GM21526 (cell line): ENCODE results near the gene LDLRAD3.

Experiments
- ATAC-seq: cut with Tn5 transposase; IDR thresholded peaks from one replicate; pipeline ENCODE4 v1.9.1; 2021; ENCODE audit warnings: moderate library complexity; ENCODE audit not compliant: unreplicated experiment, low FRiP score

Gene LDLRAD3

DNA sequence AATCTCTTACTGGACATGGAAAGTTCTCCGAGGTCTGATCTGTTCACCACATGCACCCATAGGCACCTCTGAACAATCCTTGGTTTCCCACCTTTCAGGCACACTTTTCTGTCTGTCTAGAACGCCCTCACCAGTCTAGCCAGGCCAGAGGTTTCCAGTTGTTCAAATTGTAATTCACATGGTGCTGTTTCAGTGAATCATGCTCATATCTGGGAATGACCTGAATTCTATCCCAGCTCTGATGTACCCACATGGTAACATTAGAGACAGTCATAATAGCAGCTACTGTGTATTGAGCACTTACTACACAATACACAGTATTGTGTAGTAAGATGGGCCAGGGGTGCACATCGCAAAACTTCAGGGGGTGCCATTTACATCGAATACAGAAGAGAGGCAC is 207.1 kb downstream of the LDLRAD3 start:
- ATAC-seq: no peak

DNA sequence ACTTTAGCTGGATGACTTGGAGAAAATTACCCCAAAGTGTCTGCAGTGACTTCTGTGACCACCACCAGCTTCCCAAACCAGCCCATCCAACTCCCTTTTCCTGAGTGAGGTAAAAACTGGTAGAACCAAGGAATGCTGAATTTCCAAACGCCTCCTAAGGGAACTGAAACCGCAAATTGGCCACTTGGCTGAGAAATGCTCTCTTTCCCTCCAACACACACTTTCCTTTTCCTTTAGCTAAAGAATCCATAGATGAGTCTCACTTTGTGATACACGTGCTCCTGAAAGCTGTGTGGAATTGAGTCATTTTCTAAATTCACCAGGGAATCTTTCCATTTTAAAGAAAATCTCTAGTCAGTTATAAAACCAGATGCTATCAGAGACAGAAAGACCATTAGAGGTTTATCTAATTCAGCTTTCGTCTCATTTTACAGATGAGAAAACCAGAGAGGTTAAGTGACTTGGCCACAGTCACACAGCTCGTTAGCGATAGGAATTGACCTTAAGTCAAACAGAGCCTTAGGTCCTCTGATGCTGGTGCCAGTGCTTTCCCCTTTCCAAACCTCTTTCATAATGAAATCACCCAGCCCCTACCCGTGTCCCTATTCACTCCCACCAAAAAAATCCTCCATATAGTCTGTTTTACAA is 208.2 kb downstream of the LDLRAD3 start:
- no peak for ATAC-seq

DNA sequence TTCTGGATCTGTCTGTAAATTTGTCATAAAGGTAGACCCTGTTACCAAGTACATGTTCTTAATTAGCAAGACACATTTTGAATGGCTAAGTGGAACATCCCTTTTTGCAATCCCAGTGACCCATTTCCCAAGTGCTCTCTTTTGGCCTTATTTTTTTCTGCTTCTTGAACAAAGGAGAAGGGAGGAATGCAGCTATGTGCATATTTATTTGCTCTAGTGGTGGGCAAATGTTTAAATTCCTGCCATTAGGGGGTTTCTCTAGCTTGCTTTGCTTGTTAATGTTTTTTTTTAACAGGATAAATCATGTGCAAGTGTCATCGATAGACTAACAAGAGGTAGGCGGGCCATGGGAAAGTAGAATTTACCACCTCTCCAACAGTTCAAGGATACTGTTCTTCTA is 209.7 kb downstream of the LDLRAD3 start:
- ATAC-seq: no peak

DNA sequence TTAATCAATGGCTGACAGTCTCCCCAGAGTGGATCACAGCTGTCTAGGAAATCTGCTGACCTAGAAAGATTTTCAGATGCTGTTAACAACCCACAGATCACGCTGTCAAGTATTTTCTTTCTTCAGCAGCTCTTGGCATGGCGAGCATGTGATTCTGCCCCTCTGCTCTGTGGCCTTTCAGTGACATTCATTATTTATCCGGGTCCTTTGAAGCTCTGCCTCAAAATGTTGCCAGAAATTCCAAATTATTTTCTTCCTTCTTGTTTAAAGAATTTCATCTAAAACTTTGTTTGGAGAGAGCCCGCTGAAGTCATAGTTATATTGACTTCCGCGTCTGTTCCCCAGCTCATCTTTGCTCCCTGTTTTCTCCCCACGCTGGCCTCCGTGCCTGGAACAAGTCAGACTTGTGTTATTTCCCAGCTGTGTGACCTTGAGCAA is 211.3 kb downstream of the LDLRAD3 start:
- ATAC-seq: no peak

DNA sequence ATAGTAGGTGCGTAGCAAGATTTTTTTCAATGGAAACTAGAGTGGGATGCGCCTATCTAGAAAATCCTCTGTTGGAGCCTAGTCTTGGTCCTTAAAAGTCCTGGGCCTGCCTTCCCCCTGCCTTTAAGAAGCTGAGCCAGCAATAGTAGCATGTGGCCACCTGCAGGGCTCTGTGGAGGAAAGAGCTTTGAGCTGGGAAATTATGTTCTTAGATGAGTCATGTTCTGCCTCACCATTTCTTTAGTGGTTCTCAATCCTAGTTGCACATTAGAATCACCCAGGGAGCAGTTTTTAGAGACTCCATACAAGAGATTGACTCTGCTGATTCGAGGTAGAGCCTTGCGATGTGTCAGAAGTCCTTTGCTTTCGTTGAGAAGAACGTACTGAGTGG is 211.9 kb downstream of the LDLRAD3 start:
- ATAC-seq: no peak

DNA sequence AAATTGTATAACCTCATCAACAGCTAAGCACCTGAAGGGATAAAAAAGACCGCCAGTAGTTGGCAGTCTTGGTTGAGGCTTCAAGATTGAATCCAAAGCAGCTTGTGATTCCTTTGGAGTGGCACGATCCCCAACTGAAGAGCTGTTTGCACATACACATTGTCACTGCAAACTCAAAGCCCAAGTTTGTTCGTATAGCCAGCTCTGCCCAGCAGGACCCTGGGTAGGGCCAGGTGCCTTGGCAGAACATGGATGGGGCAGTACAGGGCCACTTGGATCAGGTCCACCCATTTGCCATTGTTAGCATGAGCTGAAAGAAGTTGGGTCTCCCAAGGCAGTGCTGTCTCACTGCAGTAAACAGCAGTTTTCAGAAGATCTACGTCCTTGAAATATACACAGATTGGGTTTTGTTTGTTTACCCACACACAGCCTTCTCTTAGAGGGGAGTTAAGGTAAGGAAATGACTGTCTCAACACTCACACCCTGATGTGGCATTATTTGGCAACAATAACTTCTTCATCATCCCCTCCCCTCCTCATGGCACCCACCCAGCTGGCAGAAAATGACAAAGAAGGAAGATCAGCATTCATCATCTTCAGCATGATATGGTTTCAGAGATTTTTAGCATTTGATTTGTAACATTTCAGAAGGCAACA is 212.4 kb downstream of the LDLRAD3 start:
- ATAC-seq: no peak

DNA sequence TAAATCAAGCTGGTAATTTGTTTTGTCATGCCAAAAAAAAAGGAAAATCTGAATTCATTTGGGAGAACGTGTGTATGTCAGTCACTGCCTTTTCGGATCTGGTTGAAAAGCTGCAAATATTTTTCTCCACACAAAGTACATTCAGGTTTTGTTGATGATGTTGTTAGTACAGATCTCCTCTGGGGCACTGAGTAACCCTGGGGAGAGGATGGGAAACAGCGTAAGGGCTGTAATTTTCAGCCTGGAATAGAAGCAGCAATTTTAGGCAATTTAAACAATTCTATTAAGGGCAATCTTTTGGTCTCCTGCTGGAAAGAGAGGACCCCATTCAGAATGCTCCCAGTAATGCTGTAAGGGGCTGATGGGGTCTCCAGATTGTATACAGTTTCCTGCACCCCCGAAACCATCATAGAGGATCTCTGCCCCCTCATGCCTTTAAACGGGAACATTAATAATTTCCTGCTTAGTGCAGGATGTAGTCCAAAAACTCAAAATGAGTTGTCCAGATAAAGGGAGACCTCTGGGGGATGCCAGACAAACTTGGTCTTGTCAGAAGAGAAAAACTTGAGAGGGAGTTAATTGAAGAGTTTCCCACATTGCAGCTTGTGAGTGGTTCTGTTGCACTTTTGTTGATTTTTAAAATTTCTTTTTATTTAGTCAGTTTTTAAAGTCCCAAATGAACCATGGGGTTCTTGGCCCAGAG is 213.1 kb downstream of the LDLRAD3 start:
- no peak for ATAC-seq

DNA sequence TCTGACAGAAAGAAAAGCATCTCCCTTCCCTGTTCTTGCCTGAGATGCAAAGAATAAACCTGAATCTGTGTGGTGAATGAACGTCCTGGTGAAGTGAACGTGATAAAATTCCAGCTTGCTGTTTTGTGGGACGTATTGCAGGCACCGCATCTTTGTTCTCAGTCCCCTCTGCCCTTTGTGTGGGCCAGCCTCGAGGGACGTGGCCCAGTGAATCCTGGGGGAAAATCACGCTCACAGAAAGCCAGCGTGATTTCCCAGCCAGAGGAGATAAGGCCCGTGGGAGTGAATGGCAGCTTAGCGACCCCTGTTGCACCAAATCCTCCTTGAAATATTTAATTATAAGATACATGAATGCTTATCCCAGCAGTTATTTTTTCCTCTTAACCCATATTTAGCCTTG is 216.2 kb downstream of the LDLRAD3 start:
- ATAC-seq: no peak

DNA sequence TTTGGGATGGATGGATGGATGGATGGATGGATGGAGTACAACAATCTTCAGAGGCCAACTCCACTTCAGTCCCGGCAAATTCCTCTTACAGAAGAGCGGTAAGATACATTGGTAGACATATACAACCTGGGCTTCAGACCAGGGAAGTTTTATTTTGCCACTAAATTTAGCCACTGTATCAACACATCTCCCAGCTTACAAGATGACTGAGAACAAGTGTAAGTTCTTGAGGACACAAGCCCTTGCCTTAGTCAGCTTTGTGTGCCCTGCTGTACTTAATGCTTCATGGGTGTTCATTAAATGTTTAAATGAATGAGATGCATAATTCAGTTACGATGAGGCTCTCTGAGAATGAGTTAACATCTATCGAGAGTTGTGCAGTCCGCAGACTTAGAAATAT is 217.7 kb downstream of the LDLRAD3 start:
- ATAC-seq: no peak

DNA sequence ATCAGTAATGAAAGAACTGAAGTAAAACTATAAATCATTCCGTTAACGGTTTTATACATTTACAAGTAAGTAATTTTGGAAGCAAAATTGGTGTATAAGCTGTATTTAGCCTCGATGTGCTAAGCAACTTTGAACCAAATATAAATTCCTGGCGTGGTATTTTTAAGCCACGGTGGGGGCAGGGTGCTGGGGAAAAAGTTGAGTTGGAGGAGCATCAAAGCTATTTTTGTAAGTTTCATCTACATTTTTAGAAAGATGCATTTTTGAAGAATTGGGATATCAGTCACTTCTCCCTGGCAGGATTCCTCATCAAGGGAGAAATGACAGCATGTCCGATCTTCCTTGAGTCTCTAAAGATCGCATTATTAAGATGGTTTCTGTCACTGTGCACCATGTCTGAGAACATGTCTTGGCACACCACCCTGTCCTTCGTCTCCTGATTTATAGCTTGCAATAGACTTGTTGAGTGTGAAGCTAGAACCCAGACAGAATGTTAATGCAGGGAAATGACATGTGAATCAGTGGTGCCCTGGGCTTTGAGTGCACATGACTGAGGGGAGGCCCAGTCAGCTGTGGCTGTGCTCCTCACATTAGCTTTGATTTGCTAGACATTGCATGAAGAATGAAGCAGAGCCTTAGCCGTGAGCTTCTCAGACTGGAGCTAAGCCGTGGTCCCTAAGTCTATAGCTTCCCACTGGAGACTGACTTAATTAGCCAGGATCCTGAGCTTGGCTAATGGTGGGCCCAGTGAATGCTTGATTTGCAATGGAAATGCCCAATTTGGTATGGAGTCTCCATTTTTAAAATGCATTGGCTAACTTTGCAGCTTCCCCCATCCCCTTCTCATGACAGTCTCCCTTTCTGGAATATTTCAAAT is 218.4 kb downstream of the LDLRAD3 start:
- ATAC-seq: no peak

DNA sequence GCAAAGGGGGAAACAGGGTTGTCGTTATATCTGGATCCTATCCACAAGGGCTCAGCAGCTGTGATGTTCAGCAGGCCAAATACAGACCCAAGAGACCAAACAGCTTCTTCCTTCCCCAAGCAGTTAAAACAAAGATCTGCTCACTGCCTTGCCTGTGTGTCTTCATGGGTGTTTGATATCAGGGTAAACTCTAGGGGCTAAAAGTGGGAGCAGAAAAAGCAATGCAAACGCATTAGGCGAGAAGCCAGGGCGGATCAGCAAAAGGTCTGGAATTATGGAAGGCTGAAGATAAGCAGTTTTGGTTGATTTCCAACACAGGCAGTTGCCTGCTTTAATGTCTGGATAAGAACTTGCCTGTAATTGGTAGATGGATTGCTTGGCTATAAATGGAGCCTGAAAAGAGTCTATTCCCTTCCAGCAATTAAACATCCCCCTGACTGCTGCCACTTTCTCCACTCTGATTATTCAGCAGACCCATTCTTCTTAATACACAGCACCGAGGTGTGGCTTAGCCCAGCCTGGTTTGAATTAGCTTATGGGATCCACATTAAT is 219.1 kb downstream of the LDLRAD3 start:
- no peak for ATAC-seq

DNA sequence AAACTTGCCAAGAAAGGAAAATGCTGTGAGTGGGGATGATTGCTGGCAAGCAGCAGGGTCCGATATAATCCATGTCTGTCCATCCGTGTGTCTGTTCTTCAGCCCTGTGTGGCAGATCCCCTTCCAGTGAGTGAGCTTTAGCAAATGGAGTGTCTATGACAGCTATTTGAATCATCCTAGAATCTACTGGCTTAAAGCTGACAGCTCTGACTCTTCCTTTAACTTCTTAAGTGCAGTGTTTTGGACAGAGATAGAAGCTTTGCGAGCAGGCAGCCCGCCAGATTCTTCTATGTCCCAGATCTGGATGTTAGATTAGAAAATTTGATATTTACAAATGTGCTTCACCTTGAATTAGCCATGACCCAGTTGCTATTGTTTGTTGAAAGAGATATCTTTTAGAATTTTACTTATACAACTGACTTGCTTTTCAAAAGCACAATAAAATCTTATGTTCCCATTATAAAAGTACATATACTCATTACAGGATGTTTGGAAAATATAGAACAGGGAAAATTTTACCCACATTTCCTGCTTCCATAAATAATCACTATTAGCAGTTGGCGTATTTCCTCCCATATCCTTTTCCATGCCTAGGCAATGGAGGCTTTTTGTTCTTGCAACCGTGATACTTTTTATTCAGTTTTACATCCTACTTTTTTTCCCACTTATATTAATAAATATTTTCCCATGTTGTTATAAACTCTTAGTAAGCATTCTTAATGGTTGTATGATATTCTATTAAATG is 220.8 kb downstream of the LDLRAD3 start:
- ATAC-seq: no peak

DNA sequence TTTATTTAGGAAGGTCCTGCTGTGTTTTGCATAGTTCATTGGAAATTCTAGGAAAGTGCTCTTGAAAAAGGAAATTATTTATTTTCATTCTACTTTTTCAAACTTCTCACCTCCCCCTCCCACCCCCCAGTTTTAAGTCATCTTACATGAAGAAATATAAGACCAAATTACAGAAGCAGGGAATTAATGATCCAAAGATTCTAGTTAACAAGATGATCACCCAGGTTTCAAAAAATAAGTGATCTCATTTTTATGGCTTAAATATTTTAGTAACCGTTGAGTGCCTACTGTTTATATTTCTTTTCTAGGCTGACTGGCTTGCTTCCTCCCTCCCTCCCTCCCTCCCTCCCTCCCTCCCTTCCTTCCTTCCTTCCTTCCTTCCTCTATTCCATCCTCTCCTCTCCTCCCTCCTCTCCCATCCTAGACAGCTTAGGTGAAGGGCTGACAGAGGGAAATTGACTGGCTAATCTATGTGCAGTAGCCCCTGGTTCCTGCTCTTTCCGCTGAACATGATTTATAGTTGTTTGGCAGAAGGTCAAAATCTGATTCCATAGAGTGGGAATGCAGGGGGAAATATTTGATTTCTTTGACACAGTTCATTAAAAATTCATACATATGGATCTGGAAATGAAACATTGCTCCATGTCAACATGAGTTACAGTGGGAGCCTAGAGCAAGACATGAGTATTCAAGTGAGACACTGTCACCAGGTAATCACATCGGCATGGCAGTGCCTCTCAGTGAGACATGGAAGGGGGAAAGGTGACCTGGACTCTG is 221.9 kb downstream of the LDLRAD3 start:
- no peak for ATAC-seq

DNA sequence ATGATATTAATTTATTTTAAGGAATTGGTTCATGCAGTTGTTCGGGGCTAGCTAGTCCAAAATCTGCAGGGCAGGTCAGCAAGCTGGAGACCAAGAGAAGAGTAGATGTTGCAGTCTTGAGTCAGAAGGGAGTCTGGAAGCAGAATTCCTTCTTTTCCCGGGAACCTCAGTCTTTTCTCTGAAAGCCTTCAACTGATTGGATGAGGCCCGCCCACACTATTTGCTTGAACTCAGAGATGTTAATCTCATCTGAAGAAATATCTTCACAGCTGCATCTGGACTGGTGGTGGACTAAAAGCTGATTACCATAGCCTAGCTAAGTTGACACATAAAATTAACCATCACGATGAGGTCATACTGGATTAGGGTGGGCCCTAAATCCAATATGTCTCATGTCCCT is 223.2 kb downstream of the LDLRAD3 start:
- no peak for ATAC-seq

DNA sequence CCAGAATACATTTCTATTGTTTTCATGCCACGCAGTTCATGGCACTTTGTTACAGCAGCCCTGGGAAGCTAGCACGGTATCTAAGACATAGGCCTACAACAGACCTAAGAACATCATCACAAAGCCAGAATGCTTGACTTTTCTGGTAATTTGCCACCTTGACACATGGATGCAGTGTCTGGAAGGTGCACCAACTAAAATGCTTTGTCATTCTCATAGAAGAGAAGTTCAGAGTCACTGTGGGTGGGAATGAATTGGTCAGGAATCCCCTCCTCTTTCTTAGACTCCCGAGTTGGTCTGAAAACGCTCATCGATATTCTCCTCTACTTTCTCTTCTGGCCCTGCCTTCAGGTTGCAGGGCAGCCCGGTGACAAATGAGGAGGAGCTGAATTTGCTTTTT is 223.9 kb downstream of the LDLRAD3 start:
- ATAC-seq: no peak

DNA sequence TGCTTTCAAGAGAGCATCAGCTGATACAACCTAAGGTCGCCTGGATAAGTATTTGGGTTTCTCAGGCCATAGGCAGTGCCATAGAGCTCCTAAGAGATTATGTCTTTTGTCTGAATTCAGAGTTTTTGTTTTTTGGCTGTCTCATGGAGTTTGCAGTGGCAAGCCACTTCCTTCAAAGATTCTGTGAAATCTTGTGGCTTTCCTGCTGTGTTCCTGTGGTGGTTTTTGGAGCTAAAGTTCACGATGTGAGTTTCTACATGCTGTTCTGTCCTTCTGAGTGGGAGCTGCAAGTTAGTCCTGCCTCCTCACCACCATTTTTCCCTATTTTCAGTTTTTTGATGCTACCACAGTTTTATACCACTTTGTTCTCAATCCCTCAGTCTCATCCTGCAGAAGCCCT is 234.0 kb downstream of the LDLRAD3 start:
- no peak for ATAC-seq

DNA sequence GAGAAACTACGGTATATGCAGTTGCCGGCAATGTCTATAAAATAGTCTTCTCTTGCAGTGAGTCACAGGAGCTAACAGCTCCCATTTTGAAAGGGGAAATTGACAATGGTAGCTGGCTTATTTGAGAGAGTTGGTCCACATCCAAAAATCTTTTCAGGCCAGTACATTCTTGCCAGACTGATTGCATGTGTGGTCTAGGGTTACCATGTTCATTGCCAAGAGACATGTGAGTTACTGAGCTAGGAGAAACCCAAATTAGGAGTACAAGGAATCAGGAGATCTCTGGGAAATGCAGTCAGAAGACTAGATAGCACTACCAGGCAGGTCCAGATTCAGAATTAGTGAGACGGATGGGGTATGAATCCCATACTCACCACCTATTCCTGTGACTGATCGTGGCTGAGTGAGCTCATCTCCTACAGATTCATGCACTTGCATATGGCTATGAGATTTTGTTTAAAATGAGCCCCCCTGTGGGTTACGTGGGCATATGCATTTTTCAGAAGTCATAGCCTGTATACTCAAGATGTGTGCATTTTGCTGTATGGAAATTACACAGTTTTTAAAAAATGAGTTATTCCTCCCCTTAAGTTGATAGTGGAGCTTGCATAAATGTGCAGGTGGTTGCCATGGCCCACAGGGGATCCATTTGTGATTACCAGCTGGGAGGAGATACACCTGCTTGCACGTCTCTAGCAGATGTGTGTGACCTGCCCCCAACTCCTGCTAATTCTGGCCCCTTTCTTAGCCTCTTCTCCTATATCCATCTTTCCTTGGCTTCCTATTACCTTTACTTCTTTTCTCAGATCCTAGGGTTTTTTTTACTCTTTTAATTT is 242.7 kb downstream of the LDLRAD3 start:
- no peak for ATAC-seq

DNA sequence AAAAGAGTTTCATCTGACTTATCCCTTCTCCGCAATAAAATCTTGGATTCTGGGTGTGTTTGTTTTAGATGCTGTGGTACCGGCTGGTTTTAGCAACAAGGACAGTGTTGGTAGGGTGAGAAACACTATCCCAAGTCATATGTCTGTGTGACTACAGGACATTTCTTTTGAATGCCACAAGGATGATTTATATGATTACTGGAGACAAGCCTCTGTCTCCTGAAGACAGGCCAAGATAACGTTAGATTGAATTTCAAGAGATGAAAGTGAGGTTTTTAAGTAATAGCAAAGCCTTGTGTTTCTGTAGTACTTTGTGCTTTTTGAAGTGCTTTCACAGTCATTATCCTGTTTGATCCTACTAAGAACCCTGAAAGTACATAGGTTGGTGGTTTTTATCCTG is 243.8 kb downstream of the LDLRAD3 start:
- no peak for ATAC-seq
